ENCODE measurements around the gene FRZB.
"Not testable (repeated sequence)": the region's sequence is repeated elsewhere in the genome, so short reads cannot be mapped to it uniquely, and the experiment has no call there.

The FRZB gene

DNA sequence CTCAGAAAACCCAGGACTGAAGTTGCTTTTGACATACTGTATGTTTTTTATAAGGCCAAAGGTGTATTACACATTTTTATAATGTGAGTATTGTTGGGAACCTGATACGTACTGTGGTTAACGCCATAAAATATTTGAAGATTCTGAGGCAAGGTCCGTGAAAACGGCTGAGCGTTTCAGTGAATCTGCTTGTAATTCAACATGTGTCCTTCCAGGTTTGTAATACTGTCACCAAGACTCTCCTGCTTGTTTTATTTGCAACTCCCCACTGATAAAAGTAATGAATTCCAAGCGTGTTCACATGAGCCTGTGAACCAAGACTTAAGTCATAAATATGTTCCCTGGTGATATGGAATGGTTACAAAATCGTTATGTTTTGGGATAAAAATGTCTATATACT is 23.9 kb upstream of the FRZB start:
- DNase-seq, result no peak

DNA sequence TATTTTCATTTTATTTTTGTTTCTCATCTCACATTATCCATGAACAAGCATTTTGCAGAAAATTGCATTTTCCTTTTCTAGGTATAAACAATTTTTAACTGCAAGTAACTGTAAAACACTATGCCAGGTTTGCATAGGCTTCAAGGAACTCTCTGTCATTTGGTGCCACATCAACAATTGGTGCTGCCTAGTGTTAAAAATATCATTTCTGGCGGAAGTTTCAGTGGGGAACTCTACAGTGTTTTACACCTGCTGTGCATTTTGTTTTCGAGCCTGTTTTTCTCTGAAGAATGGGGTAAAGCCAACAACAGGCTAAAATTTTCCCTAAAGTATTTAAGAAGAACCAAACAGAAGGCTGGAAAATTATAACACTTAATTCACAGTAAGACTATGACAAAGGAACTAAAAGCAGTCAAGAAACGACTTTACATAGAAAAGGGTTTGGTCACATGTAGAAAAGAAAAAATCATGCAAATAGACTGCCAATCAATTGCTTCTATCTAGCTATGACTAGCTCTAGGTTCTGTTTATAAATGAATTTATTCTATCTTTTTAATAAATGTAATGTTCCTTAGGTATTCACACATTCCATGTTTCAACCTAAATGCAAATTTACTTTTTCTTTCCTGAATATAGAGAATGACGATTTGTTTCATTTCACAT is 21.4 kb upstream of the FRZB start:
- no peak for DNase-seq

DNA sequence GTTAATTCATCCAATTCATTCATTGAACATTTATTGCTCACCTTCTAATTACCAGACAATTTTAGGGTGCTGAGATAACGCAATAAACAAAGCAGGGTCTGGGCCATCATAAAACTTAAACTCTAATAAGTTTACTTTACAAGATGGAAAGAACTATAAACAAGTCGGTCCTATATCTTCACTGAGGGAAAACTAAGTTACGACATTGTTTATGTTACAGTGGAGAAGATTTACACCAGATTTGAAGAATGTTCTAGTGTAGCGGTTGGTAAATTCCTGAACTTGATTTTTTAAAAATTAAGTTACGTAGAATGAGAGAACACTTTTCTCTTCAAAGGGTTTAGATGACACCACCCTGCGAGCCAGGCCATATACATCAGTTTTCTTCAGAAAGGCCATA is 20.7 kb upstream of the FRZB start:
- DNase-seq, result no peak

DNA sequence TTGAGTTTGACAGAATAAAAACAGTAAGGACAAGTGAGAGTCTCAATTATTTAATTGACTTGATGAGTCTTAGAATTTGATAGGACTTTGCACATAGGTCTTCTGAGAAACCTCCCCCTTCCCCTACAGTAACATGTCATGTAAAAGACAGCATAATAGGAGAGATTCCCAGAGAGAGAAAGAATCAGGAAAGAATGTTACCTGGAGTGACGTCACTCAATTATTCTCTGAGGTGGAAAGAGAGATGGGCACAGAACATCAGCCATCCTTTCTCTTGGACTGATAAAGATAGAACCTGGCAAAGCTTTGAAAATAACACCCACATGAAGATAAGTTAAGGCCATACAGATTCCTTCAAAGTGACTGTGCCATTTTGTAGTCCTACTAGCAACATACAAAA is 19.3 kb upstream of the FRZB start:
- no peak for DNase-seq

DNA sequence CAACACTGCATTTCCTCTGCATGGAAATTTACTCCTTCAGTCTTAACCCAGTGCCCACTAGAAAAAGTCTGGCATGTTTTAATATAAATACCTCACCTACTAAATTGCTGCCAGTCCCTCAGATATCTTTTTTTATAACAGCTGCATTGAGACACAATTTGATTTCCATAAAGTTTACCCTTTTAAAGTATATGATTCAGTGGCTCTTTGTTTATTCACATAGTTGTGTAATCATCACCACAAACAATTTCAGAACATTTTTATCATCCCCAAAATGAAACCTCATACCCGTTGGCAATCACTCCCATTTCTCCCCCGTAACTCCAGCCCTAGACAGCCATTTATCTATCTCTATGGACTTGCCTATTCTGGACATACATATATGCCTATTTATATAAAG is 17.0 kb upstream of the FRZB start:
- no peak for DNase-seq

DNA sequence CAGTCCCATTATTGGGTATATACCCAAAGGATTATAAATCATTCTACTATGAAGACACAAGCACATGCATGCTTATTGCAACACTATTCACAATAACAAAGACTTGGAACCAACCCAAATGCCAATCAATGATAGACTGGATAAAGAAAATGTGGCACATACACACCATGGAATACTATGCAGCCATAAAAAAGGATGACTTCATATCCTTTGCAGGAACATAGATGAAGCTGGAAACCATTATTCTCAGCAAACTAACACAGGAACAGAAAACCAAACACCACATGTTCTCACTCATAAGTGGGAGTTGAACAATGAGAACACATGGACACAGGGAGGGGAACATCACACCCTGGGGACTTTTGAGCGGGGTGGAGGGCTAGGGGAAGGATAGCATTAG is 13.7 kb upstream of the FRZB start:
- not testable (repeated sequence) for DNase-seq

DNA sequence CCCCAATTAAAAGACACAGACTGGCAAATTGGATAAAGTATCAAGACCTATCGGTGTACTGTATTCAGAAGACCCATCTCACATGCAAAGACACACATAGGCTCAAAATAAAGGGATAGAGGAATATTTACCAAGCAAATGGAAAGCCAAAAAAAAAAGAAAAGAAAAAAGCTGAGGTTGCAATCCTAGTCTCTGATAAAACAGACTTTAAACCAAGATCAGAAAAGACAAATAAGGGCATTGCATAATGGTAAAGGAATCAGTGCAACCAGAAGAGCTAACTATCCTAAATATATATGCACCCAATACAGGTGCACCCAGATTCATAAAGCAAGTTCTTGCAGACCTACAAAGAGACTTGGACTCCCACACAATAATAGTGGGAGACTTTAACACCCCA is 10.2 kb upstream of the FRZB start:
- DNase-seq, result not testable (repeated sequence)

DNA sequence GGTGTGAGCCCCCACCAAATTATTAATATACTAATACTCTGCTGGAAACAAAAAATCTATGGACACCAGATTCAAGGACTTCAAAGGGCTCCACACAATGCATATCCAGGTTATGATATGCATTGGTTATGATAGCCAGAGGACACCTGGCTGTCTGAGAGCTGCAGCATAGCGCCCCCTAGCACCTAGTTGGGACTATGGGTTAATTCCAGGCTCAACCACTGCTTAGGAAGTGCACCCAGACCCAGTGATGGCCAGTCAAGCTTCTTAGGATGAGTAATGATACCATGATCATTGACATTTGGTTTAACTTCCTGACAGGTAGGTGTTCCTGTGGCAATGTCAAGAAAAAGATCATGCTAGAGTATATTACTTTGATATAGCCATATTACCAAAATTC is 3.8 kb upstream of the FRZB start:
- DNase-seq, result no peak

DNA sequence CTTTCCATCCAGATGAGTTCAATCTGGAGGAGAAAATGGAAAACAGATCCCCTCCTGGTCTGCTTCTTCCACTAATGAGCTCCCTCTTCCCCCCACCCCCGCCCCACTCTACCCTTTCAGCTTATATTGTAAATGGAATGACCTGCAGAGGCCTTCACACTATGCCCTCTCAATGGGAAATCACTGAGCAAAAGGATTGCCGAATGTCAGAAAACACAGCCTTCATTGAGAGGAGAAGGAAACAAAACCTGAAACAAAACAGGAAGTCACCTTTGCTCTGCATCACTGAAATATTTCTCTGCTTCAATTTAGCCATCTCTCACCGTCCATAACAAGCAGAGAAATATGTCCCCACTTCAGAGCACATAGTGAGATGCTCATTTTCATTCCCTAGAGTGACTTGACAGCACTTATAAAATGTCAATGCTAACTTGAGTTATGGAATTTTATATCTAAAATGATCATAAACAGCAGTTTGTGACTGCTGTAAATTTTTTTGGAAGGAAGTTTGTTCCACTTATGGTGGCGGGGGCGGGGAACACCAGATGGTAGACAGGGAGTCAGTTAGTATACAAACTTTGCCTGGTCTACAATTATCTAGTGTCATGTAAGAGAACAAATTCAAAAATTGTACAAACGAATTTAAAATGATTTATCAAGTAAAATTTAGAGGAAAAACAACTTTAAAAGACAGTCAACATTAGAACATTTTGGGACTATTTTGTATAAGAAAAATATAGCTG is 1.8 kb upstream of the FRZB start:
- no peak for DNase-seq

DNA sequence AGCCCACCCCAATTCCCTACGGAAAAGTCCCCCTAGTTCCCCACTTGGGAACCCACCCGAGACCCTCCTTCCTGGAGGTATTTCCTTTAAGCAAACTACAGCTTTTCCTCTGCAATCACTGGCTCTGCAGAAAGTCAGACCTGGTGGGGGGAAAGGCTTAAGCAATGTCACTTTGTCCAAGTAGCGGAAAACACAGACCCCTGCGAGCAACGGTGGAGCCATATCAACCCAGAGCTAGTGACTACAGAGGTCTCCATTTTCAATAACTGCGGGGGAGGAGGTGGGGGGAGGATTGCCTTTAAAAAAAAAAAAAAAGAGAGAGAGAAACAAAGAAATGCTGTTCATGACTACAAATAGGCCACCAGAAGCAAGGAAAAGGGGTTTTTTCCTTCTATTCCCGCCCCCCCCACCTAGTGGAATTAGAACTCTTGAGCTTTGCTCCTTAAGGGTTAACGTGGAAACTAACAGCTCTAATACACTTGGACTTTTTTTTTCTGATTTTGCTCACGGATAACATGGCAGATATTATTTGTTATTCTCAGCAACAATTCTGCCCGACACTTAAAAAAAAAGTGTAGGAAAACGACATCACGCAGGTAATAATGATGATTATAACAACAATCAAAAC is 1.1 kb upstream of the FRZB start:
- no peak for DNase-seq

DNA sequence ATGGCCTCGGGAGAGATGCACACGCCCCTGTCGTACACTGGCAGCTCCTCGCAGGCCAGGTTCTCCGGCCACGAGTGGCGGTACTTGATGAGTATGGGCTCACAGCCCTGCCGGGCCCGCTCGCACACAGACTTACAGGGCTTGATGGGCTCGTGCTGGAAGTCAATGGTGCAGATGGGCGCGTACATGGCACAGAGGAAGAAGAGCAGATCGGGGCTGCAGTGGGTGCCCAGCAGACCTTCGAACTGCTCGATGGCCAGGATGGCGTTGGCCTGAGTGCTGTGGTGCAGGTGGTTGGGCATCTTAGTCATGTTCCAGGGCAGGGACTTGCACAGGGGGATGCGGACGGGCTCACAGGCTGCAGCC is 359 bp downstream of the FRZB start:
- no peak for DNase-seq

DNA sequence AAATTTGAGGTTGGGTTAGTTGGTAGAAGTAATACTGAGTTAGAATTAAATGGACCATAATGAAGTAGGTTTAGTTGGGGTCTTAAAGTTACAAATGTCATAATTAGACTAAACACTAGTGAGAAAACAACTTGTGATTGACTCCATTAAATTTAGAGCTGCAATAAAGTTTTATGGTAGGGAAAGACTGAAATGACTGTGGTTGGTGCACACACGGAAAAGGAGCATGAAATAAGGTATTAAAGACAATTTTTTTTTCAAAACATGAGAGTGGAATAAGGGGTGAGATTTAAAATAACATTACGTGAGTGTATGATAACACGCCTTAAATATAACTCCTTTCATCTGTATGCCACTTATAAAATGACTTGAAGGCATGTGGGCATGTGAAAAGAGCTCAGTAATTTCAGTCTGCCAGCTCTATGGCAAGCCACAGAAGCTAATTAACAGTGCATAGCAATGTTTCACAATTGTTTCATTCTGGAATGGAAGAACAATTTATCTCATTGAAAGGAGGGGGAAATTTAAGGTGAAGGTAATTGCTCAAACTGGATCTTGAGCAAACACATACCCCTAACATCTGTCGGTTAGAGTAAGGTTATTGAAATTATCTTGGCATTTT is 1.4 kb downstream of the FRZB start:
- no peak for DNase-seq

DNA sequence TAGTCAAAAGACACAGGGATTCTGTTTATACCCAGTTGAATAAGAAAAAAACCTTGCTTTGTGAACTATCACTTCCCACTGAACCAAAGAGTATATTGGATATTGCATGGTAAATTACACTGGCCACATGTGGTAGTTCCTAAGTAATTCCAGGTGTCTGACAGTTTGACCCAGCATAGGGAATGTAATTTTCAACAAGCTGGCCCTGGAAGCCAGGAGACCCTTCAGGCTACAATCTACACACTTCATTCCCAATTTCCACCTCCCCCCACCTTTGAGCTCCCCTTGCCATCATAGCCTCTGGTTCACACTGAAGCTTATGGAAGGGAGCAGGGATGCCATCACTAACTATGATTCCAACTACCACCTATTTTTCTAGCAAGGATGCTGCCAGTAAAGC is 2.8 kb downstream of the FRZB start:
- DNase-seq, result no peak

DNA sequence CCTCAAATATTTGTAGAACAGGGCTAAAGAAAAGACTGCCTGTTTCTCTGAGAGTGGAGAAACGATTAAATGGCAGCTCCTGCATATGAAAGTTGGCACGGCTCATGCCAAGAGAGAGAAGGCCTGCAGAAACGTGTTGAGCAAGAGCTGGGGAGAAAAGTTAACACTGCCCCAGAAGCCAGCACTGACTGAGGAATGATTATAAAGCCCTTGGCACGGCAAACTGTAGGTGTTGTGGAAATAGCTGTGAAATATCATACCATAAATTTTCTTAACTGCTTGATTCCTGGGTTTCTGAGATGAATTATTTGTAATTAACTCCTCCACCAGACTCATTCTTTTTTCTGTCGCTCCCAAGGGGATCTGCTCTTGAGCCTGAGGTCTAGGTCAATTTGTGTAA is 4.3 kb downstream of the FRZB start:
- no peak for DNase-seq

DNA sequence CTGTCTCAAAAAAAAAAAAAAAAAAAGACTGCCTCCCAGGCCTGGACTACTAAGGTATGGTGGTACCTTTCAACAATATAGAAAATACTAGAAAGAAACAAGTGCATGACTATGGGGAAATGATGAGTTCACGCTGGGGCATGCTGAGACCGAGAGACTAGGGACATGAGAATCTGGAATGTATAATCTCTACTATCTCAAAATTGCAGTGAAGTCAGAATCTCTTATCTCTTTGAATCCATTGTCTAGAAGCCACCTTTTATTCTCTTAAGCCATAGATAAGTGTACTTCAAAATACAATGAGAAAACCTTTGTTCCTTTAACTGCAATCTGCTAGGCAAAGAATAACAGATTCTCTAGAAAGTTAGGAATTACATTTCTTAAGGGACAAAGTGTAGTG is 5.6 kb downstream of the FRZB start:
- DNase-seq, result no peak

DNA sequence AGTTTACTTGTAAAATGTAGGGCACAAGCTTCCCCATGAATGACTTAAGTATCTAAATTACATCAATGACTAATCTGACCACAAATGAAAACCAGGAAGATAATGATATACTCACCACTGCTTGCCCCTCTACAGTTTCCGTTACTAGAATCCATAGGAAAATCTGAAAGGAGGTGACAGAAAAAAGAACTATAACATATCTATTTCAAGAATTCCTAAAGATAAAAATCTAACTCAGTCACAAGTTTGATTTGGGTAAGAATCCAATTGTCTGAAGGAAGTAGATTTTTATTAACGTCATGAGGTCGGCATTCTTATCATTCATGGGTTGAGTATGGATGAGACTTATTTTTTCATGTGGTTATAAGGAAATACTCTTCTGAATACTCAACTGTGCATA is 7.8 kb downstream of the FRZB start:
- no peak for DNase-seq

DNA sequence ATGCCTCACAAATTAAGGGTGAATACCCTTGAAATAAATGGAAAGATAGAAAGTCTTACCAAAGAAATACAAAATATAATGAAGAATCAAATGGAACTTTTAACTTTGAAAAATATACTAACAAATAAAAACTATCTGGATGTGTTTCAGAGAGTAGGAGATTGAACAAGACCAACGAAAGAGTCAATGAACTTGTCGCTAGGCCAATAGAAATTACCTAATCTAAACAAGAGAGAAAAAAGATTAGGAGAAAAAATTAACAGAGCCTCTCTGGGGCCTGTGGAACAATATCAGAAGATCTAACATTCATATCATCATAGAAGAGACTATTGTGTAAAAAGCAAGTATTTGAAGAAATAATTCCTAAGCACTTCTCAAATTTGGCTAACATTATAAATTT is 11.1 kb downstream of the FRZB start:
- no peak for DNase-seq

DNA sequence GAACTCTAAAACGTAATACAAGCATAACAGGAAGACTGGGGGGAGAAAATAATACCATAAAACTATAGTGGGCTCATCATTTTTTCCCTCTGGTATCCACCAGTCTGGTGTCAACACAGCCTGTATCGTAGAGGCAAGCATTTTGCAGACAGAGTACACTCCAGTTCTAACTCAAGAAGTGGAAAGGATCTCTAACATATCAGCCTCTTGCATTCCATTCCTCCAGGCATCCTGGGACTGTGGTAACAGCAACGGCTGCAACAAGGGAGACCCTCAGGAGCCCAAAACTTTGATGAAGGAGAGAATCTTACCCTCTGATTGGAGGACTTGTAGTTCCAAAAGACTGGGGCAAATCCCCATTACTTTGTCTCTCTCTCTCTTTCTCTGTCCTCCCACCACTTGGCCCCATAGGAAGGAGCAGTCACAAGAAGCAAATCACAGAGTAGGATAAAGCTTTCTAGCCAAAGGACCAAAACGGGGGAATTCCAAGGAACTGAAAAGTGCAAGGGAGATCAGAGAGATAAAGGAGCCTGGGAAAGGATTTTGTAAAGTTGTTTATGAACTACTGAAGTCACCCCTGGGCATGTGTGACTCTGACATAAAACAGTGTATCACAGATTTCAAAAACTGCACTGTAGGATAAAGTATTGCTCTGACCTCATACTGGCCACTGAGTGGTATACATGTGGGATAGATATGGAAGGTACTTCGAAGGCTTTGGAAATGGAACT is 11.9 kb downstream of the FRZB start:
- no peak for DNase-seq

DNA sequence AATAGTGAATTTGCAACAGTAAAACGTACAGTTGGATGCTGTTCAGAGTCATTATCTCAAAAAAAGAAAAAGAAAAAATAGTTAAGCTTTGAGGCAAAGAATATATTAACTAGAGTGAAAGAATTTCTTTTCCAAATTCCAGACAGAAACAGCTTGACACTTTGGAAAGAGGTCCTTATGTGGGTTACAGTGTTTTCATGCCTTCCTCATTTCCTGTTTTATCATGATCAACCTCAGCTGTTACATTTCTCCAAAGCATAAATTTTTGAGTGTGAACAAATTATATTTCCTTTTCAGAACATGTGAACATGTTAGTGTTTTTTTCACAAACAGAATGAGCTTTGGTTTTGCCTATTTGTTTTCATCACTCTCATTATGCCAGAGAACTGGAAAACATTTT is 13.6 kb downstream of the FRZB start:
- no peak for DNase-seq

DNA sequence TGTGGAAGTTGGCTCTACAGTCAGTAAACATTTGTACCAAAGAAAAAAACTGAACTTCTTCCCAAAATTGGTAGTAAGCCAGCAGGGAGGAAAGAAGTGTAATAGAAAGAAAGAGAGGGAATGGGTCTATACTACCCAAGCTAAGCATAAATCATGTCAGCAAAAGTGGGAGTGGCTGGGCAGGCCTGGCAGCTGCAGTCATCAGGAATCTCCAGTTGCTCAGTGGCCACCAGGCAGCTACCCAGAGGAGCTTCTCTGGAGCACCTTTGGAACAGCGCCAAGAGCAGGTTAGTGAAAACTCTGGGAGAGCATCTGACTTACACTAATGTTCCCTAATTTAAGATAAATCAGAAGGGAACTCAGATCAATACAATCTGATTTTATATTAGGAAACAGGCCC is 14.3 kb downstream of the FRZB start:
- no peak for DNase-seq

DNA sequence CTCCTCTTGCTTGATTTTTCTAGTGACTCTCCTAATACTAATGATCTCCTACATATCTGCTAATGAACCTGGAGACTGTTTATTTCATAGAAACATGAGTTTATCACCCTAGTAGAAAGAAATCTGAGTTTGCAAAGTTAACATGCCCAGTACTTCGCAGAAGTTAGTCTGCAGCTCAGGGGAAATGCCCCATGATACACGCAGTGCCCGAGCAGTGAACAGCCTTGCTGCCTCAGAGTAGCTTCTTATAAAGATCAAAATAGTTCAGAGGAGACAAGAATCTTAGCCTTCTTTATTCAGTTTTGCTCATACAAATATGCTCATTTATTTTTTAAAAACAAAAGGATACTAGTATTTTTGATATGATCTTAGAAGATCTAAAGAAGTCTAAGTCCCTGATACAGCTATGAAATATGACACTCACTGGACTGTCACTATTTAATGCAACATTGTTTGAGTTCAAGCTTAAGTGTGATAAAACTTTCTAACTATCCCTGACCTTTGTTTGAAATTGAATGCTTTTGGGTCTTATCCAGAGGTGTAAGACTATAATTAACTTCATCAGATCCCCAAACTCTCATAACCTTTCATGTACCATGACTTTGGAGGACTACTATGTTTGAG is 20.5 kb downstream of the FRZB start:
- no peak for DNase-seq

DNA sequence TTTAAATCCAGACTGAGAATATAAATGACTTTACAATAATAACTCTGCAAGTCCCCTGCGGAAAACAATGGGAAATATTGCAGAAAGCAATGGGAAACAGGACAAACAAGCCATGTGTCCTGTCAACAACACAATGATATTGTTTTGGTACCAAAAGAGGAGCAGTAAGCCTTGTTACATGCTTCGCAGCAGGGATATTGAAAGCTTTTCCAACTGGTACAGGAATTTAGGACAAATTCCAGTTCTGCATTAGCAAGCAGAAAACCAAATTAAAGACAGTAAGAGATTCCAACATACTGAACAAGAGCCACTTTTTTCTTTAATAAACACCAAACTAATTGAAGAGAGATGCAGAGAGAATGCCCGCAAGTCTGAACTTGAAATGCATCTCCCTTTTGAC is 30.0 kb downstream of the FRZB start:
- no peak for DNase-seq

DNA sequence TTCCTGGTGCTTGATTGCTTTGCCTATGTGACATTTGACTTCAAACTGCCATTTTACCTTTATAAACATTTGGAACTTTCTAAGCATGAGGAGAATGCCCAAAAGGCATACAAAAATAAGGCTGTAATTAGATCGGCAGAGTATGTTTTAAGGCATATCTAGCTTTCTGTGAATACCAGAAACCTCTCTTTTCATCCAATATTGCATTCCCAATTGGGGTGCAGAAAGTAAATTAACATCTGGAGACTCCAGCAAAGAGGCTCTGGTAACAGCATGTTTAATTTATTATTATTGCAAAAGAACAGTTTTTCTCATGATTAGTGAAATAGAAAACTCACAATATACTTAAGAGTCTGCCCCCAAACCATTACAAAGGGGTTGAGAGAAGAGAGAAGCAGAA is 32.1 kb downstream of the FRZB start:
- DNase-seq, result no peak
